ENCODE data around the gene SERPINA1.

Gene SERPINA1

GRCh38 chr14:94383777-94384176 lies 4.6 kb downstream of the SERPINA1 start:
- TF ChIP-seq REST (IDR thresholded peaks at IDR 0.05; ENCODE audit: insufficient read depth in 1 of 2, low read depth in 2 of 2, low read length in 2 of 2) (no peak), TAF1 (IDR thresholded peaks at IDR 0.05; ENCODE audit: borderline replicate concordance, insufficient read depth, low read length) (no peak), SIN3A (IDR thresholded peaks at IDR 0.05; ENCODE audit: borderline replicate concordance, insufficient read depth, low read length) (no peak), POLR2AphosphoS5 (IDR thresholded peaks at IDR 0.05; ENCODE audit: low read depth, low read length) (no peak), FOXP2 (optimal IDR thresholded peaks at IDR 0.05; ENCODE audit: borderline replicate concordance, extremely low read depth, extremely low read length, insufficient read depth) (no peak)

GRCh38 chr14:94382716-94383596 lies 5.4 kb downstream of the SERPINA1 start:
- no peak for TF ChIP-seq REST (IDR thresholded peaks at IDR 0.05; ENCODE audit: insufficient read depth in 1 of 2, low read depth in 2 of 2, low read length in 2 of 2)
- no peak for TF ChIP-seq SIN3A (IDR thresholded peaks at IDR 0.05; ENCODE audit: borderline replicate concordance, insufficient read depth, low read length)
- TF ChIP-seq FOXP2 (optimal IDR thresholded peaks at IDR 0.05; ENCODE audit: borderline replicate concordance, extremely low read depth, extremely low read length, insufficient read depth): no peak
- no peak for TF ChIP-seq POLR2AphosphoS5 (IDR thresholded peaks at IDR 0.05; ENCODE audit: low read depth, low read length)
- TF ChIP-seq TAF1 (IDR thresholded peaks at IDR 0.05; ENCODE audit: borderline replicate concordance, insufficient read depth, low read length): no peak

GRCh38 chr14:94382099-94382715 lies 6.2 kb downstream of the SERPINA1 start:
- TF ChIP-seq POLR2AphosphoS5 (IDR thresholded peaks at IDR 0.05; ENCODE audit: low read depth, low read length) (no peak), TAF1 (IDR thresholded peaks at IDR 0.05; ENCODE audit: borderline replicate concordance, insufficient read depth, low read length) (no peak), SIN3A (IDR thresholded peaks at IDR 0.05; ENCODE audit: borderline replicate concordance, insufficient read depth, low read length) (no peak), REST (IDR thresholded peaks at IDR 0.05; ENCODE audit: insufficient read depth in 1 of 2, low read depth in 2 of 2, low read length in 2 of 2) (no peak), FOXP2 (optimal IDR thresholded peaks at IDR 0.05; ENCODE audit: borderline replicate concordance, extremely low read depth, extremely low read length, insufficient read depth) (no peak)

- TF ChIP-seq REST (IDR thresholded peaks at IDR 0.05; ENCODE audit: insufficient read depth in 1 of 2, low read depth in 2 of 2, low read length in 2 of 2) (no peak), POLR2AphosphoS5 (IDR thresholded peaks at IDR 0.05; ENCODE audit: low read depth, low read length) (no peak), FOXP2 (optimal IDR thresholded peaks at IDR 0.05; ENCODE audit: borderline replicate concordance, extremely low read depth, extremely low read length, insufficient read depth) (no peak), SIN3A (IDR thresholded peaks at IDR 0.05; ENCODE audit: borderline replicate concordance, insufficient read depth, low read length) (no peak), TAF1 (IDR thresholded peaks at IDR 0.05; ENCODE audit: borderline replicate concordance, insufficient read depth, low read length) (no peak)
Measured at GRCh38 chr14:94381149-94382030, 7.0 kb downstream of the SERPINA1 start.

Data from PFSK-1 (cell line).